ENCODE data around the gene TCFL5.
"Not testable (repeated sequence)": the region's sequence is repeated elsewhere in the genome, so short reads cannot be mapped to it uniquely, and the experiment has no call there.

DNA sequence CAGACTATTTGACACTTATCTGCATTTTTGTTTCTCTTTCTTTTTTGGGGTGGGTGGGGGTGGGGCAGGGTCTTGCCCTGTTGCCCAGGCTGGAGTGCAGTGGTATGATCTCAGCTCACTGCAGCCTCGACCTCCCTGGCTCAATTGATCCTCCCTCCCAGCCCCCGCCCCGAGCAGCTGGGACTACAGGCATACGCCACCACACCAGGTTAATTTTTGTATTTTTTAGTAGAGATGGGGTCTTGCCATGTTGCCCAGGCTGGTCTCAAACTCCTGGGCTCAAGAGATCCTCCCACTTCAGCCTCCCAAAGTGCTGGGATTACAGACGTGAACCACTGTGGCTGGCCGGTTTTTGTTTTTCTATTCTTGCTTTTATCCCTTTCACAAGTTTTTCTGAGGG, 8.3 kb downstream of the TCFL5 start:
- TF ChIP-seq, protein P1, sequence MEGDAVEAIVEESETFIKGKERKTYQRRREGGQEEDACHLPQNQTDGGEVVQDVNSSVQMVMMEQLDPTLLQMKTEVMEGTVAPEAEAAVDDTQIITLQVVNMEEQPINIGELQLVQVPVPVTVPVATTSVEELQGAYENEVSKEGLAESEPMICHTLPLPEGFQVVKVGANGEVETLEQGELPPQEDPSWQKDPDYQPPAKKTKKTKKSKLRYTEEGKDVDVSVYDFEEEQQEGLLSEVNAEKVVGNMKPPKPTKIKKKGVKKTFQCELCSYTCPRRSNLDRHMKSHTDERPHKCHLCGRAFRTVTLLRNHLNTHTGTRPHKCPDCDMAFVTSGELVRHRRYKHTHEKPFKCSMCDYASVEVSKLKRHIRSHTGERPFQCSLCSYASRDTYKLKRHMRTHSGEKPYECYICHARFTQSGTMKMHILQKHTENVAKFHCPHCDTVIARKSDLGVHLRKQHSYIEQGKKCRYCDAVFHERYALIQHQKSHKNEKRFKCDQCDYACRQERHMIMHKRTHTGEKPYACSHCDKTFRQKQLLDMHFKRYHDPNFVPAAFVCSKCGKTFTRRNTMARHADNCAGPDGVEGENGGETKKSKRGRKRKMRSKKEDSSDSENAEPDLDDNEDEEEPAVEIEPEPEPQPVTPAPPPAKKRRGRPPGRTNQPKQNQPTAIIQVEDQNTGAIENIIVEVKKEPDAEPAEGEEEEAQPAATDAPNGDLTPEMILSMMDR (IDR thresholded peaks at IDR 0.05; ENCODE audit: low read depth, low read length): not testable (repeated sequence)
- TF ChIP-seq EZH2phosphoT487 (IDR thresholded peaks at IDR 0.05; ENCODE audit: low read depth): not testable (repeated sequence)

Data from OCI-LY3 (cell line).